Measurements from ENCODE around the gene COLEC12. TPM values are rescaled to one million over a fixed set of nuclear protein-coding genes. Genes with fewer than 3 reads are reported as not detected.

The COLEC12 gene
- 10 to 100 TPM; 20.9 to 75.1 (median 50.4) TPM for total RNA-seq

DNA sequence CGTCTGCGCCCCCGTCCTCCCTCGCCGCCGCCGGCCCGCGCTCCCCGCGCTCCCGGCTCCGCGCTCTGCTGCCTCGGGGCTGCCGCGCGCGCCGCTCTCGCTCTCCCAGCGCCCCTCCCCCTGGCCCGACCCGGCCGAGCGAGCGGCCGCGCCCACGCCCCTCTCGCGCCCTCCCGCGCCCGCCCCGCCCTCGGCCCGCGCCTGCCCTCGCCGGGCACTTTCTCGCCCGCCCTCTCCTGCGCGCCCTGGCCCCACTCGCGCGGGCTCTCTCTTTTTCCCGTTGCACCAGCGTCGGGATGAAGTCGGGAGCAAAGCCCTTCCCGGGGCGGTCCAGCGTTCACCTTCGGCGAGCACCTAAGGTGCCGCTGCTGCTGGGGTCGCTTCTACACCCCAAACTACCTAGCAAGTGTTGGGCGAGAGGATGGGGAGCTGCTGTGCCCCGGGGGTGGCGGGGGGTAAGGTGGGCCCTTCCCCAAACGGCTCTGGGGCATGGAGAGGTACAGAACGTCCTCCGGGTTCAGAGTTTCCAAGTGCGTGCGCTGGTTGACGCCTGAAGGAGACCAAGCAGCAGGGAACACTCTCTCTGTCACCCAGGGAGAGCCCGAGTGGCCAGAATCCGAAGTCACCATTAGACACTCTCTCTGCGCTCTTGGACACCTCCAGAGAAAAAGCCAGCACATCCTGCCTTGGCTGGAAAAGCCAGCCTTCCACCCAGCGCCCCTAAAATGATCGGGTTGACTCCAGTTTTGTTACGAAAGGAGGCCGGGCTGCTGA lies at the start of gene COLEC12:
COLEC12 (minus strand) TSS at position 70 of the 774 bp plus-strand sequence. CDS start 187 bp downstream, outside the sequence.
- TF ChIP-seq, protein P1, sequence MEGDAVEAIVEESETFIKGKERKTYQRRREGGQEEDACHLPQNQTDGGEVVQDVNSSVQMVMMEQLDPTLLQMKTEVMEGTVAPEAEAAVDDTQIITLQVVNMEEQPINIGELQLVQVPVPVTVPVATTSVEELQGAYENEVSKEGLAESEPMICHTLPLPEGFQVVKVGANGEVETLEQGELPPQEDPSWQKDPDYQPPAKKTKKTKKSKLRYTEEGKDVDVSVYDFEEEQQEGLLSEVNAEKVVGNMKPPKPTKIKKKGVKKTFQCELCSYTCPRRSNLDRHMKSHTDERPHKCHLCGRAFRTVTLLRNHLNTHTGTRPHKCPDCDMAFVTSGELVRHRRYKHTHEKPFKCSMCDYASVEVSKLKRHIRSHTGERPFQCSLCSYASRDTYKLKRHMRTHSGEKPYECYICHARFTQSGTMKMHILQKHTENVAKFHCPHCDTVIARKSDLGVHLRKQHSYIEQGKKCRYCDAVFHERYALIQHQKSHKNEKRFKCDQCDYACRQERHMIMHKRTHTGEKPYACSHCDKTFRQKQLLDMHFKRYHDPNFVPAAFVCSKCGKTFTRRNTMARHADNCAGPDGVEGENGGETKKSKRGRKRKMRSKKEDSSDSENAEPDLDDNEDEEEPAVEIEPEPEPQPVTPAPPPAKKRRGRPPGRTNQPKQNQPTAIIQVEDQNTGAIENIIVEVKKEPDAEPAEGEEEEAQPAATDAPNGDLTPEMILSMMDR (IDR thresholded peaks at IDR 0.05; ENCODE audit: low read depth), result no peak

DNA sequence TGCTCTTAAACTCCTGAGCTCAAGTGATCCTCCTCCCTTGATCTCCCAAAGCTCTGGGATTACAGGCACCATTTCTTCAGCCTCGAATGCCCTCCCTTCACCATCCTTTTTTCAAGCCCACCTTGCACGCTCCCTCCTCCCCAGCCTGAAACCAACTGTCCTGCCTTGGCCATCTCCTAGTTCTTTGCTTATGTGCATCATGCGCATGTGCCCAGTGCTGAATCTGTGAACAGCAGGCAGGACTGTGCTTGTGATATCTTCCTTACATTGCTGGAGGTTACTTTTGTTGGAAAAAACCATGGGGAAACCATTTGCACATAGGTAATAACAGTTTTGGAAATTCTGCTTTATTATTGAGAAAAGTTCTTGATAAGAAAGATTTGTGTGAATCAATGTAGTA lies 49.5 kb upstream of the COLEC12 start:
- TF ChIP-seq, protein P1 (IDR thresholded peaks at IDR 0.05; ENCODE audit: low read depth), result no peak

DNA sequence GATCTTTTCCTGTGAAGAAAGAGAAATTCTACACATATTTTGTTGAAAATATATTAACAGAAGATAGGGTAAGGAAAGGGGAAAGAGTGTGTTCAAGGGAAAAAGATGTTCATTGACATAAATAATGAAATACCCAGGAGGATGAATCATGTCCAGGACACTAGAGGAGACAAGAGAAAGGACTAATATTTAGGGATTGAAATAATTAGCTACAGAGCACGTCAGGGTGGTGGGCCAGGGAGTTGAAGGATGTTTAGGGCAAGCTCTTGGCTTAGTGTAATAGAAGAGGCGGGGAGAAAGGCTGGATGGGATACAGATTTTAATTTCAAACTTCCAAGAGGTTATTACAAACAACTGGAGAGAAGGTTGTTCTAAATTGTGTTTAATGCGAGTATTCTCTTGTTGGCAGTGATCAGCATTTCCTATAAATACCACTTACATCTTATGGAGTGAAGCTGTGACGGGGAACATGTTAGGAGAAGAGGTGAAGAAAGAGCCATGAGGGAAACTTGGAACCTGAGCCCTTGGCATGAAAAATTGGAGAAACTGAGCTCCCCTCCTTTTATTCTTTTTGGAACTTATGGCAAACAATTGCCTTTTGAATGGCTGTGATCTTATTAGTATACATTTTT lies 43.1 kb upstream of the COLEC12 start:
- TF ChIP-seq, protein P1 (IDR thresholded peaks at IDR 0.05; ENCODE audit: low read depth), result no peak

DNA sequence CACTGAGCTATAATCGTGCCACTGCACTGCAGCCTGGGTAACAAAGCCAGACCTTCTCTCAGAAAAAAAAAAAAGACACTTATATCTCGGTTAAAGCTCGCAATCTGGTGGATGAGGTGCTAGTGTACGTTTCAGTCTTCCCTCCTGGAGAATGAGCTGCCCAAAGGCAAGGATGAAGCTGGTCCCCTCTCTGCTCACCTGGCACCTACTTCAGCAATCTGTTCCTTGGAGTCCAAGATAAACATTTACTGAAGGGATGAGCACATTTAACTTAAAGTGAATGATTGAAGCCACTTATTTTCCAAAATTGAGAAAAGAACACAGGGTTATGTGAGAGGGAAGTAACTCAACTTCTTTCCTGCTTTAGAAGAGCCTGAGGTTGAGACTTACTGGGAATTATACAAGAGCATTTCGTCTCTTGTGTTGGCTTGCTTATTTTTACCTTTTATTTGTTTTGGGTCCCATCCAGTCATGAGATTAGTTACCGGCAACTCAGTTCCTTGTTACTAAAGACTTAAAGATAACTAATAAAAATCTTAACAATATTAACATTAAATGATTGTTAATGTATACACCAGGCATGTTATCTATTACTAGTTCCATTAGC lies 33.6 kb upstream of the COLEC12 start:
- TF ChIP-seq, protein P1 (IDR thresholded peaks at IDR 0.05; ENCODE audit: low read depth), result no peak

DNA sequence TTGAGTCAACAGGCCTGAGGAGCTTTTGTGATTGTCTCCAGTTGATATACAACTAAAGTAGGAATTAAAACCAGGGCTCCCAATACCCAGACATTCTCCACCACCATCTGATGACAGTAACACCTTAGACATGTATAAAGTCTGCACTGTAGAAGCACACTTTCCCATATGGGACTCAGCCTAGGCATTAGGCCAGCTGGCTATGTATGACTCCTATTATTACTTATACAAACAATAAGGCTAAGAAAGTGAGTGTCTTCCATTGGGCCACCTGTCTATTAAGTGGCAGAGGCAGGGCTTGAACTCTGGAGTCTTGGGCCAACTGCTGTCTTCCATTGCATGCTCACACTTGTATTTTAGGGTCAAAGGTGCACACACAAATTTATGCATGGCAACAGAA lies 32.1 kb upstream of the COLEC12 start:
- TF ChIP-seq, protein P1 (IDR thresholded peaks at IDR 0.05; ENCODE audit: low read depth), result no peak

DNA sequence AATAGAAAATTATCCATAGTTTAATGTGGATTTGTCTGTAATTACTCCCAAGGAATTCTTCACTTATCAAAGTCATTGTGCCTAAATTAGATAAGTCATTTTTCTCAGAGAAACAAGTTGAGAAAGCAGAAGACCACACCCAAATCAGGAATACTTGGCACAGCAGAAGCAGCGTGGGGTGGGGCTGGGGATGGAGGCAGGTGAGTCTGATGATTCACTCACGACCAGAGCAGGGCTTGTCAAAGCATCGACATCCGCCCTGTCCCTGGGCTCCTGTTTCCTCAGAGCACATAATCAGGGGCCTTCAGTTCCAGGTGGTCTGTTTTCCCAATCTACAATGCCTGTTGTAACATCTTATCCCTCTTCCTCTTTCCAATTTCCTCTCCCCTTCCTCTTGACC lies 31.5 kb upstream of the COLEC12 start:
- TF ChIP-seq, protein P1 (IDR thresholded peaks at IDR 0.05; ENCODE audit: low read depth), result no peak

DNA sequence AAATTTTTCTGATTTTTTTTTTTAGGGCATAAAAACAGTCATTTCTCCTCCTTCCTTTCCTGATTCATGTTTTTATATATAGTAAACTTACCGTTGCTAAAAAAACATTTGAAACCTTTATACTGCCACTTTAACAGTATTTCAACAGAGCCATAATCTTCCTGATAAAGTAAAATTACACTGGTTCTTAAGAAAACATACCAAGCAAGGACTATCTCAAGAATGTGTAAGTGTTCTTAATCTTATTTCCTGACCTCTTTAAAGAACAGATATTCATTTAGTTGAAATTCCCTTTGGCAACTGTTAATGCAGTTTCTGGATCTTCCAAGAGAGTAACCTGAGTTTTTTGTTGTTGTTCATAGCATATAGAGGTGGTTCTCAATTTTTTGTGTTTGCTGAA lies 26.6 kb upstream of the COLEC12 start:
- TF ChIP-seq, protein P1 (IDR thresholded peaks at IDR 0.05; ENCODE audit: low read depth), result no peak
